HG03558 (cell line): Measurements from ENCODE around the gene VDAC1.

Source experiments
- ATAC-seq: cut with Tn5 transposase; IDR thresholded peaks from one replicate; pipeline ENCODE4 v1.9.1; 2021; ENCODE audit warnings: moderate number of reproducible peaks; ENCODE audit not compliant: unreplicated experiment; ENCODE audit errors: extremely low read depth

Gene VDAC1

DNA sequence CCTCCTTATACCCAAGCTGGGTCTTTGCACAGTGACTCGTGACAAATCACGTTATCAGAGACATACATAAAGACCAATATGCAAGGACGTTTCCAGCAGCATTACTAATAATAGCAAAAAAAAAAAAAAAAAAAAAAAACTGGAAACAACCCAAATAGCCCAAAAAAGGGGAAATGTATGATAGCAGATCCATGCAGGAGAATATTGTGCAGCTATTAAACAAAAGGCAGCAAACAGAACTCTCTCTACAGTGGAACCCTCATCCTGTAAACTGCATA is 74.0 kb downstream of the VDAC1 start:
- ATAC-seq = no peak

DNA sequence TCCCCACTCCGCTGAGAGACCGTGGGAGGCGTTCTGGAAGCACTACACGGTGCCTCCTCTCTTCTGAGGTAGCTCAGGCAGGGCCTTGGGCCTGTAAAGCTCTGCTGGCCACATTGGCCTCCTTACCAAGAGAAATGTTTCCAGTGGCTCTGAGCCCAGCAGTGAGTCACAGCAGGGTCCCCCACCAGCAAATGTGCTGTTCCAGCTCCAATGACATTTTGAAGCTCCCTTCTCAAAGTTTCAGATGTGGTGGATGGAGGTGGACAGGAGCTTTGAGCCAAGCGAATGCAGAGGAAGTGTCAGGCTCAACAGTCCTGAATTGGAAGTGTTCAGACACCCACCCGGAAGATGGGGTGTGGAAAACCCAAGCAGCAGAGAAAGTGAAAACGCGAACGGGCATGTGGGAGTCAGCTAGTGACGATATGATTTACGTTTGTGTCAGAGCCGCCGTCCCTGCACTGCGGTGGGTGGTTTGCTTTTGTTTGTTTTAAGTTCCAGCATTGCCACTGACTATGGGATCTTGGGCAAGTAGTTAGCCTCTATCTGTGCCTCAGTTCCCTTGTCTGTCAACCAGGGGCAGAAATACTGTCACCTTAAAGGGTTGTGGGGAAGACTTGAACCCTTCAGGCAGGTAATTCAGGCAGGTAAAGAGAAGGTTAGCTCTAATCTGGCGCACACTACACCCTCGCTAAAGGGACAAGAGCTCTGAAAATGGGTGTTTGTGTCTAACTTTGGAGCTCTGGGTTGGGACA is 74.5 kb downstream of the VDAC1 start:
- no peak for ATAC-seq

DNA sequence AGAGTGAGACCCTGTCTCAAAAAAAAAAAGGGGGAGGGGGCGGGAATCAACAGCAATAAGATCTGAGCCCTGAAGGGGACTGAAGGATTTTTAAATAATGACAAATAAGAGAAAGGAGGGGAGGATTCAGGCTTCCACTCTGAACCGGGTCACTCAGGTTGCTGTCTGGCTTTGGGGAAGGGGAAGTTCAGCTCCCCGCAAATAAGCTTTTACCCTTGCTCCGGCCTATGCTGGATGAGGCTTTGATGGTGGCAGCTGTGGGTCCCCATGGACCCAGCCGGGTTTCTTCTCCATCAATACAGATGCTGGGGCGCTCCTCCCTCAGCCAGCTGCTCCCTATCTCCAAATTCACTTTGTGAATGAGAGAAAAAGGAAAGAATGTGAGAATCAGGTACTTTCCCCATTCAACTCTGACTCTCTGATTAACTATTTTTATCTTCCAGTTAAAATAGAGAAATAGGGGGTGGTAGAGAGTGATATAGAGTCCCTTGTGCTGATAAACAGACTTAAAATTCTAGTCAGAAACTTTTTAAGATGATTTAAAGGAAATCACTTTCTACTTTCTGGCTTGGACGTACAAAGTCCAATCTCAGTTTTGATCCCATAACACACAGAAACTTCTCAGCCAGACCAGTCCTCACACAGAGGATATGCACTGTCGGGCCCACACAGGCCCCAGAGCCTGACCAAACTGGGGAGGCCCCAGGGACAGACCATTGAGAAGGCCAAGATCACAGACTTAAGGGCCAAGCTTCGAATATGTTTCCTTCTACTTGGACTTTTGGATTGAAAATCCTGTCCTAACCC is 76.0 kb downstream of the VDAC1 start:
- ATAC-seq = no peak

DNA sequence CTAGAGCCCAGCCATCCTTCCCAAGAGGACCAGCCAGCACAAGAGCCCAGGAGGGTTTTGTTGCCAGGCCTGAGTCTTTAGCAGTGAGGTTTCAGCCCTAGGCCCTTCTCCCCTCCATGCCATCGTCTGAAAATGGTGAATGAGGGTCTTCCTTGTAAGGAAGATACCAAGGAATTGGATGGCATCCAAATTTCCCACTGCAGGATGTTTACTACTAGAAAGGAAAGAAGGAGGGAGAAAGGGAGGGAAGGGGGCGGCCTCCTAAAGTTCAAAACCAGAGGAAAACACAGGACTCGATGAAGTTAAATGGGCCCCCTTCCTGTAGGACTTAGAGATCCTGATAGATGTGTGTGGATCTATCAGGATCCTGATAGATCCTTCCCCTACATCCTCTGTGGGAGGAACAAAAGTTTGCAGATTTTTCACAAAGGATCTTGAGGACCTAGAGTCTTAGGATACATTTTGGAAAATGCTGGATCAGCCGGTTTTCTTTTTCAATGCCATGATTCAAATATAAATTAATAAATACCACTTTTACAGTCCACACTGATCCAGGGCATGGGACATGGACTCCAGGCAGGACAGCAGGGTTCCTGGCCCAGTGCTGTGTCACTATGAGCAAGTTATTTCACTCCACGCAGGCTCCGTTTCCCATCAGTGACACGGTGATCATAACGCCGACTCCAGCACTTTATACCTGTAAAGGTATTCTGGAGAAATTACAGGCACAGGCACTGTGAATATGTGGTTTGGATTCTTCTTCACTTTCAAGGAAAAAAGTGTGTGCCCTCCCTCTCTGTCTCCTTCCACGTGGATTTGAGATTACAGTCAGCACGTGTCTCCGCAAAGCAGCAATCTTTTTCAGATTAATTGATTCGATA is 77.2 kb downstream of the VDAC1 start:
- ATAC-seq = no peak

DNA sequence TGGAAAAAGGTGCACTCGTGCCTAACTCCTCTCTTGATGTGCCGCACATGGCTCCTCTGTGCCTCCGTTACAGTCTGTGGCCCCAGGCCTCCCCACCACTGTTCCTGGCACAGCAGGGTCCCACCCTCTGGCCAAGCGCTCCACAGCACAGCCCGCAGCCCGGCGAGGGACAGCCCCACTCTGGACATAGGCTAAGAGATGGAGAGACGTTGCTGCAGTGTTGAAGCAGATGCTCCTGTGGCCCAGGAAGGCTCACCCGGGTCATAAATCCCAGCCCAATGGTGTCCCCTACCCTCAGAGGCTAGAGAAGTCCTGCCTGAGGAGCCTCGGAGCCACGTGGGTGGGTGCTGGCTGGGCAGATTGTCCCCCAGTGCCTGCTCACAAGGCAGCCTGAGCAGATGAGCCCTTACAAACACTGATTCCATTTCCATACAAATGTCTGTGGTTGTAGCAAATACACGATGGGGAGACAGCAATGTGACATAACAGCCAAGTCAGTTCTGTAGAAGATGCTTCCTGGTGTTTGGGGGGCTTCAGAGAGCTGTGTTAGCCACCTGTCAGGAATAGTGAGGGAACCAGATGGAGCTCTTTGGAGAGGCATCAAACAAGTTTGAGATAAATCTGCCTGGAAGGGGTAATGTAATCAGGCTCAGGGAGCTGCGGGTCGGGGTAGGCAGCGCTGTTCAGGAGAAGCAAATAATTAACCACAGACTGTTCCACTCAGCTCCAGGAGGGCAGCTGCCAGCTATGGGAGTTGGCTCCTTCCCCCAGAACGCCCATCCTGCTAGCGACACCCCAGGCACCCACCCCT is 78.1 kb downstream of the VDAC1 start:
- ATAC-seq = no peak

- no peak for ATAC-seq
Measured at GRCh38 chr5:133925866-133926488, 78.8 kb downstream of the VDAC1 start.

DNA sequence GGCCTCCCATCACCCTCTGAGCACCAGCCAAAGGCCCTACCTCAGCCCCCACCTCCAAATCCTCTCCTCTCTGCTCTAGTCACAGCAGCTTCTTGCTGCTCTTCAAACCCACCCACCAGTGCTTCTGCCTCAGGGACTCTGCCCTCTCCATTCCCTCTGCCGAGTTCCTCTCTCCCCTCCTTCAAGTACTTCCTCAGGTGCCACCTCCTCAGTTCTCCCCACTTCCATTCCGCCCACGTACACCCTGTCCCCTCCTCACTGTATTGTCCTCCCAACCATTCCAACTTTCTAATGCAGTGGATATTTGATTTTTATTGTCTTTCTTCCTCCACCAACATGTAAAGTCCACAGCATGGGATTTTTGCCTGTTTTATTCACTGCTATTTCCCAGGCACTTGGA is 79.5 kb downstream of the VDAC1 start:
- no peak for ATAC-seq

DNA sequence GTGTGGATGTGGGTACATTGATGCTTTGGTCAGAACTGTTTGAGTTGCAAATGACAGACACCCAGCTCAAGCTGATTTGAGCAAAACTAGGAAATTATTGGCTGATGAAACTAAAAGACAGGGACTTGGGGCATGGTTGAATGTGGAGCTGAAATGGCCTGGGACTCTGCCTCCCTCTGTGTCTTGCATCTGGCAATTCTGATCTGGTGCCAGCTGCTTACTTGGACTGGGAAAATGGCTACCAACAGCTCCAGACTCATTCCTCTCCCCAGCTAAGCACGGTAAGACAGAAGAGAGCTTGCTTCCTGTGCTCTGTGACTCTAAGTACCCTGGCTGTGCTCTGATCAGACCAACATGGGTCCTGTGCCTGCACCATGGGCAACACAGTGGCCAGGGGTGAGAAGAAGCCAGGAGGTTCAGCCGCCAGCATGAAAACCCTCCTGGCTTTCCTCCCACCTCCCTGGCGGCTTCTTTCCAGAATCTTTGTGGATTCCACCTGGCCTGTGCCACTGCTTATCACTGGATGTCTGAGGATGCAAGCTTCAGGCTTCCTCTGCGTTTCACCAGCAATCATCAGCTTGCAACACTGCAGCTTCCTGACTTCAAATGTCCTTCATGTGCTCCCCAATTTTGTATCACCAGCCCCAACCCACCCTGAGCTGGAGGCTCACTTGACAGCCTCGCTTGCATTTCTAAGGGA is 80.4 kb downstream of the VDAC1 start:
- ATAC-seq = no peak

- ATAC-seq = no peak
Measured at GRCh38 chr5:133921979-133922378, 82.8 kb downstream of the VDAC1 start.
